H1 (cell line): ENCODE results near the gene RAB7B.

Experiments
- EZH2 ChIP-seq: fragments of 200-600 bp; sonication (generic); IDR thresholded peaks from 2 replicates; pipeline ENCODE4 v1.7.1; 2012; ENCODE audit warnings: low read depth, mild to moderate bottlenecking, moderate library complexity, low read length, inconsistent platforms; ENCODE audit not compliant: severe bottlenecking
- HDAC6 ChIP-seq: IDR thresholded peaks from one replicate; pipeline ENCODE4 v1.7.1; 2012; ENCODE audit warnings: low read depth, mild to moderate bottlenecking, inconsistent platforms, low read length, moderate library complexity
- POU5F1 ChIP-seq: IDR thresholded peaks from 2 replicates; pipeline ENCODE4 v1.6.1; 2011; ENCODE audit warnings: low read depth, mild to moderate bottlenecking, low read length, moderate library complexity
- SP2 ChIP-seq: IDR thresholded peaks from 2 replicates; pipeline ENCODE4 v1.6.1; 2012; ENCODE audit warnings: mild to moderate bottlenecking, low read length, inconsistent platforms
- TAF1 ChIP-seq: IDR thresholded peaks from 2 replicates; pipeline ENCODE4 v1.6.1; 2011; ENCODE audit warnings: mild to moderate bottlenecking, low read depth, low read length
- TBP ChIP-seq: IDR thresholded peaks from 2 replicates; pipeline ENCODE4 v1.6.1; 2011; ENCODE audit warnings: low read depth, low read length, improper control_type of control experiment
- TCF12 ChIP-seq: IDR thresholded peaks from 2 replicates; pipeline ENCODE4 v1.6.1; 2011; ENCODE audit warnings: low read depth, mild to moderate bottlenecking, low read length
- YY1 ChIP-seq: IDR thresholded peaks from 2 replicates; pipeline ENCODE4 v1.6.1; 2011; ENCODE audit warnings: low read depth, mild to moderate bottlenecking, low read length
- ZNF274 ChIP-seq: IDR thresholded peaks from 2 replicates; pipeline ENCODE4 v1.7.0; 2012; ENCODE audit warnings: low read length, borderline replicate concordance; ENCODE audit errors: extremely low read depth
- TF ChIP-seq, protein P1 (sequence below), 3 experiments: IDR thresholded peaks; 1 replicate in 2 of 3; 2 replicates in 1 of 3; pipeline versions ENCODE4 v1.5.1 to v1.6.1; 2011; ENCODE audit warnings: low read length in 3 of 3, mild to moderate bottlenecking in 3 of 3, inconsistent platforms in 2 of 3, low read depth in 1 of 3, moderate library complexity in 1 of 3; ENCODE audit not compliant: insufficient read depth in 1 of 3; ENCODE audit errors: control extremely low read depth in 1 of 3
- TF ChIP-seq, protein P2 (sequence below): IDR thresholded peaks from 2 replicates; pipeline ENCODE4 v1.6.1; 2012; ENCODE audit warnings: low read length, inconsistent platforms

DNA sequence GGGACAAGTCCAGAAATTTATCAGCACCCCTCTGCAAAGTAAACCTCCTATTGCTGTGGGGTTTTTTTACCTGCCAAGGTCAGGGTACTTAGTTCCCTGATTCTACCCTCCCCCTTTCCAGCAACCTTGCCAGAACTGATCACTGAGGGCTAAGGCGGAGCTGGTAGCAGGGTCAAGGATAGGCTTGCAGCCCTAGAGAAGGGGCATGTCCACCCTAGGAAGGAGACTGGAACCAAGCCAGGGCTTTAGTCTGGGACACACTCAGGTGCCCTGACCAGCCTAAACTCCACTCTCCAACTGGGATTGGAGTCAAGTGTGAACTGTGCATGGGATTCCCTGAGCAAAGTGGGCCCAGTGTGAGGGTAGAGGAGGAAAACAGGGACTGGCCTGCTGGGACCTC, 53.4 kb downstream of the RAB7B start:
- TF ChIP-seq TAF1 (no peak), SP2 (no peak), YY1 (no peak), EZH2 (no peak), POU5F1 (no peak), TBP (no peak), HDAC6 (no peak), TCF12 (no peak), ZNF274 (no peak)
- TF ChIP-seq, protein P1, sequence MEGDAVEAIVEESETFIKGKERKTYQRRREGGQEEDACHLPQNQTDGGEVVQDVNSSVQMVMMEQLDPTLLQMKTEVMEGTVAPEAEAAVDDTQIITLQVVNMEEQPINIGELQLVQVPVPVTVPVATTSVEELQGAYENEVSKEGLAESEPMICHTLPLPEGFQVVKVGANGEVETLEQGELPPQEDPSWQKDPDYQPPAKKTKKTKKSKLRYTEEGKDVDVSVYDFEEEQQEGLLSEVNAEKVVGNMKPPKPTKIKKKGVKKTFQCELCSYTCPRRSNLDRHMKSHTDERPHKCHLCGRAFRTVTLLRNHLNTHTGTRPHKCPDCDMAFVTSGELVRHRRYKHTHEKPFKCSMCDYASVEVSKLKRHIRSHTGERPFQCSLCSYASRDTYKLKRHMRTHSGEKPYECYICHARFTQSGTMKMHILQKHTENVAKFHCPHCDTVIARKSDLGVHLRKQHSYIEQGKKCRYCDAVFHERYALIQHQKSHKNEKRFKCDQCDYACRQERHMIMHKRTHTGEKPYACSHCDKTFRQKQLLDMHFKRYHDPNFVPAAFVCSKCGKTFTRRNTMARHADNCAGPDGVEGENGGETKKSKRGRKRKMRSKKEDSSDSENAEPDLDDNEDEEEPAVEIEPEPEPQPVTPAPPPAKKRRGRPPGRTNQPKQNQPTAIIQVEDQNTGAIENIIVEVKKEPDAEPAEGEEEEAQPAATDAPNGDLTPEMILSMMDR (IDR thresholded peaks at IDR 0.05; ENCODE audit: control extremely low read depth in 1 of 3, insufficient read depth in 1 of 3, low read depth in 1 of 3, low read length in 3 of 3), result no peak
- TF ChIP-seq, protein P2, sequence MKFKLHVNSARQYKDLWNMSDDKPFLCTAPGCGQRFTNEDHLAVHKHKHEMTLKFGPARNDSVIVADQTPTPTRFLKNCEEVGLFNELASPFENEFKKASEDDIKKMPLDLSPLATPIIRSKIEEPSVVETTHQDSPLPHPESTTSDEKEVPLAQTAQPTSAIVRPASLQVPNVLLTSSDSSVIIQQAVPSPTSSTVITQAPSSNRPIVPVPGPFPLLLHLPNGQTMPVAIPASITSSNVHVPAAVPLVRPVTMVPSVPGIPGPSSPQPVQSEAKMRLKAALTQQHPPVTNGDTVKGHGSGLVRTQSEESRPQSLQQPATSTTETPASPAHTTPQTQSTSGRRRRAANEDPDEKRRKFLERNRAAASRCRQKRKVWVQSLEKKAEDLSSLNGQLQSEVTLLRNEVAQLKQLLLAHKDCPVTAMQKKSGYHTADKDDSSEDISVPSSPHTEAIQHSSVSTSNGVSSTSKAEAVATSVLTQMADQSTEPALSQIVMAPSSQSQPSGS, result no peak
